Measurements from ENCODE around the gene ASF1A. TPM values are rescaled to one million over a fixed set of nuclear protein-coding genes. Genes with fewer than 3 reads are reported as not detected.

The ASF1A gene
- total RNA-seq, 2 experiments from 2014 or later, result 37.3 to 46.0 TPM

- BruUV-seq (replicated peaks), result no TSS peak
- peak overlapping the region; percentile 71; the same call in 1 of the 2 replicates for H2AFZ ChIP-seq (ENCODE audit: low read length)
Observed at GRCh38 chr6:118935978-118936703, 42.2 kb downstream of the ASF1A start.

GRCh38 chr6:118939683-118940082, 45.7 kb downstream of the ASF1A start:
- POLR2A ChIA-PET, result no interaction called here
- Histone ChIP-seq H3K9me3 (ENCODE audit: low read length) (peaks cover 1% of the 10 kb centered on the region; the same call in 1 of the 2 replicates), H4K20me1 (ENCODE audit: insufficient read depth, low read length) (no peaks in the 10 kb centered on the region), H3K79me2 (ENCODE audit: insufficient read depth, low read depth, low read length) (peaks cover 5% of the 10 kb centered on the region; the same call in 1 of the 2 replicates), H3K9me2 (ENCODE audit: insufficient read depth, low read length) (no peaks in the 10 kb centered on the region), H3K4me2 (ENCODE audit: low read length) (no peak overlapping the region), H3K27ac (ENCODE audit: low read depth, low read length, poor library complexity, severe bottlenecking) (no peak overlapping the region), H3K4me3 (ENCODE audit: low read depth, low read length, poor library complexity, severe bottlenecking) (no peak overlapping the region), H2AFZ (ENCODE audit: low read length) (no peak overlapping the region), H3K36me3 (ENCODE audit: insufficient read depth, low read length) (no peaks in the 10 kb centered on the region; the same call in 1 of the 2 replicates), H3K4me1 (ENCODE audit: insufficient read depth, low read length, poor library complexity, severe bottlenecking) (no peaks in the 10 kb centered on the region)
- no peak for DNase-seq (ENCODE audit: low spot score)
- intact Hi-C loops (cut with micrococcal nuclease; ENCODE audit: unreplicated experiment), result no loop called here
- BruUV-seq (replicated peaks), result no TSS peak
- CTCF ChIA-PET (ENCODE audit: unreplicated experiment), result no interaction called here
- TF ChIP-seq CTCF (conservative IDR thresholded peaks at IDR 0.05; ENCODE audit: low read length) (no peak), EZH2phosphoT487 (IDR thresholded peaks at IDR 0.05; ENCODE audit: borderline replicate concordance, low read depth, low read length) (no peak)

More at GRCh38 chr6:118935978-118936703, 42.2 kb downstream of the ASF1A start:
- Histone ChIP-seq H3K27ac (ENCODE audit: low read depth, low read length, poor library complexity, severe bottlenecking) (no peak overlapping the region), H3K4me3 (ENCODE audit: low read depth, low read length, poor library complexity, severe bottlenecking) (peak overlapping the region; percentile 86), H3K4me2 (ENCODE audit: low read length) (peak overlapping the region; percentile 82), H3K36me3 (ENCODE audit: insufficient read depth, low read length) (peaks cover 19% of the 10 kb centered on the region), H3K9me2 (ENCODE audit: insufficient read depth, low read length) (no peaks in the 10 kb centered on the region), H3K9me3 (ENCODE audit: low read length) (no peaks in the 10 kb centered on the region), H3K4me1 (ENCODE audit: insufficient read depth, low read length, poor library complexity, severe bottlenecking) (peaks cover 10% of the 10 kb centered on the region), H4K20me1 (ENCODE audit: insufficient read depth, low read length) (peaks cover 10% of the 10 kb centered on the region; the same call in 1 of the 2 replicates), H3K79me2 (ENCODE audit: insufficient read depth, low read depth, low read length) (peaks cover 18% of the 10 kb centered on the region; the same call in 1 of the 2 replicates)
- CTCF ChIA-PET (ENCODE audit: unreplicated experiment), result no interaction called here
- intact Hi-C loops (cut with micrococcal nuclease; ENCODE audit: unreplicated experiment), result no loop called here
- POLR2A ChIA-PET, result interaction anchor here (0.6 to 1.1 kb wide), 2 partner anchors 45 to 153 kb away, joined by 3 read pairs; no protein-coding TSS in a partner anchor
- no peak for TF ChIP-seq EZH2phosphoT487 (IDR thresholded peaks at IDR 0.05; ENCODE audit: borderline replicate concordance, low read depth, low read length)
- no peak for TF ChIP-seq CTCF (conservative IDR thresholded peaks at IDR 0.05; ENCODE audit: low read length)
- DNase-seq (ENCODE audit: low spot score), result no peak

DNA sequence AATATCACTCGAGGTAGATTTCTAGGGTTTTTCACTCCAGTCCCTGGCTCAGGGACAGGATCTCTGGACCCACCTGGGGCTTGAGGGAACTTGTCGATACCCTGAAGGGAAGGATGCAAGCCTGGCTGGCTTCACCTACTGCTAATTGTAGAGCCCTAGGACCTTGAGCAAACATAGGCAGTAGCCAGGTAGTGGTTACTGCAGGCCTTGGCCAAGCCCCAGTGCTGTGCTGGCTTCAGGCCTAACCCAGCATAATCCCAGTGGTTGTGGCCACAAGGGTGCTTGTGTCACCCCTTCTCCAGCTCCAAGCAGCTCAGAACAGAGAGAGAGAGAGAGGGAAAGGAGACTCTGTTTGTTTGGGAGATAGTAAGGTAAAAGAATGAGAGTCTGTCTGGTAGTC, 46.8 kb downstream of the ASF1A start:
- Histone ChIP-seq H4K20me1 (ENCODE audit: insufficient read depth, low read length) (no peaks in the 10 kb centered on the region), H3K4me3 (ENCODE audit: low read depth, low read length, poor library complexity, severe bottlenecking) (no peak overlapping the region), H3K9me2 (ENCODE audit: insufficient read depth, low read length) (no peaks in the 10 kb centered on the region), H3K4me1 (ENCODE audit: insufficient read depth, low read length, poor library complexity, severe bottlenecking) (no peaks in the 10 kb centered on the region), H3K27ac (ENCODE audit: low read depth, low read length, poor library complexity, severe bottlenecking) (no peak overlapping the region), H3K9me3 (ENCODE audit: low read length) (peaks cover 7% of the 10 kb centered on the region; the same call in 1 of the 2 replicates), H3K79me2 (ENCODE audit: insufficient read depth, low read depth, low read length) (no peaks in the 10 kb centered on the region), H2AFZ (ENCODE audit: low read length) (no peak overlapping the region), H3K4me2 (ENCODE audit: low read length) (no peak overlapping the region), H3K36me3 (ENCODE audit: insufficient read depth, low read length) (no peaks in the 10 kb centered on the region; the same call in 1 of the 2 replicates)
- POLR2A ChIA-PET, result no interaction called here
- CTCF ChIA-PET (ENCODE audit: unreplicated experiment), result no interaction called here
- DNase-seq (ENCODE audit: low spot score), result no peak
- intact Hi-C loops (cut with micrococcal nuclease; ENCODE audit: unreplicated experiment), result no loop called here
- TF ChIP-seq EZH2phosphoT487 (IDR thresholded peaks at IDR 0.05; ENCODE audit: borderline replicate concordance, low read depth, low read length) (no peak), CTCF (conservative IDR thresholded peaks at IDR 0.05; ENCODE audit: low read length) (no peak)
- BruUV-seq (replicated peaks), result no TSS peak
